Thyroid gland (tissue), 4 donors: Measurements from ENCODE around the gene CDK19.

Experiments
- POLR2A ChIP-seq, 2 donors: fragments of 450-650 bp; IDR thresholded peaks; one replicate each; pipeline ENCODE4 v1.6.1; 2017; ENCODE audit warnings: antibody characterized with exemption in 2 of 2, mild to moderate bottlenecking in 2 of 2, moderate library complexity in 1 of 2
- TF ChIP-seq, protein P1 (sequence below), 6 experiments: fragments of 200-600 bp in 3 of 6; fragments of 450-650 bp in 3 of 6; sonication (generic) in 3 of 6; IDR thresholded peaks; one replicate each; pipeline ENCODE4 v1.5.1; 2016 to 2019; ENCODE audit warnings: antibody characterized with exemption in 6 of 6, mild to moderate bottlenecking in 2 of 6, inconsistent platforms in 1 of 6, moderate library complexity in 1 of 6

- TF ChIP-seq, protein P1, sequence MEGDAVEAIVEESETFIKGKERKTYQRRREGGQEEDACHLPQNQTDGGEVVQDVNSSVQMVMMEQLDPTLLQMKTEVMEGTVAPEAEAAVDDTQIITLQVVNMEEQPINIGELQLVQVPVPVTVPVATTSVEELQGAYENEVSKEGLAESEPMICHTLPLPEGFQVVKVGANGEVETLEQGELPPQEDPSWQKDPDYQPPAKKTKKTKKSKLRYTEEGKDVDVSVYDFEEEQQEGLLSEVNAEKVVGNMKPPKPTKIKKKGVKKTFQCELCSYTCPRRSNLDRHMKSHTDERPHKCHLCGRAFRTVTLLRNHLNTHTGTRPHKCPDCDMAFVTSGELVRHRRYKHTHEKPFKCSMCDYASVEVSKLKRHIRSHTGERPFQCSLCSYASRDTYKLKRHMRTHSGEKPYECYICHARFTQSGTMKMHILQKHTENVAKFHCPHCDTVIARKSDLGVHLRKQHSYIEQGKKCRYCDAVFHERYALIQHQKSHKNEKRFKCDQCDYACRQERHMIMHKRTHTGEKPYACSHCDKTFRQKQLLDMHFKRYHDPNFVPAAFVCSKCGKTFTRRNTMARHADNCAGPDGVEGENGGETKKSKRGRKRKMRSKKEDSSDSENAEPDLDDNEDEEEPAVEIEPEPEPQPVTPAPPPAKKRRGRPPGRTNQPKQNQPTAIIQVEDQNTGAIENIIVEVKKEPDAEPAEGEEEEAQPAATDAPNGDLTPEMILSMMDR (IDR thresholded peaks at IDR 0.05) = no peak
- TF ChIP-seq POLR2A (IDR thresholded peaks at IDR 0.05) = no peak
These were observed 53.9 kb downstream of the CDK19 start for GRCh38 chr6:110761371-110761770.
